Kidney (tissue), 14 donors: ENCODE results near the gene UBE3D. TPM values are rescaled to one million over a fixed set of nuclear protein-coding genes. Genes with fewer than 3 reads are reported as not detected.

Source experiments
- DNase-seq, 5 donors: peaks; one replicate each; pipeline ENCODE4 v3.0.0-alpha.2; 2013 to 2020
- FAIRE-seq: peaks from 2 replicates; lab custom pipeline; 2012; peaks lifted over from hg19 to GRCh38; lab: Jason Lieb, UNC
- H3K27ac ChIP-seq, 2 donors: one replicate each; pipeline ENCODE4 v1.7.0; 2013; ENCODE audit warnings: low read depth in 2 of 2, low read length in 2 of 2, inconsistent platforms in 1 of 2
- H3K27me3 ChIP-seq: one replicate; pipeline ENCODE4 v1.7.1; 2013; ENCODE audit warnings: low read length, inconsistent platforms; ENCODE audit not compliant: control insufficient read depth, insufficient read depth
- H3K36me3 ChIP-seq, 3 donors: one replicate each; pipeline versions ENCODE4 v1.7.0 to v1.7.1; 2013; ENCODE audit warnings: low read length in 3 of 3, control low read depth in 1 of 3, inconsistent platforms in 1 of 3; ENCODE audit not compliant: insufficient read depth in 3 of 3, control insufficient read depth in 2 of 3
- H3K4me1 ChIP-seq, 3 donors: one replicate each; pipeline versions ENCODE4 v1.7.0 to v1.7.1; 2013; ENCODE audit warnings: low read length in 3 of 3, inconsistent platforms in 1 of 3, low read depth in 1 of 3; ENCODE audit not compliant: control insufficient read depth in 2 of 3, insufficient read depth in 2 of 3
- H3K4me3 ChIP-seq, 3 donors: one replicate each; pipeline versions ENCODE4 v1.7.0 to v1.8.1; 2013; ENCODE audit warnings: low read length in 3 of 3, control low read depth in 1 of 3, inconsistent platforms in 1 of 3
- H3K9ac ChIP-seq, 3 donors: one replicate each; pipeline versions ENCODE4 v1.7.0 to v1.7.1; 2013; ENCODE audit warnings: low read length in 3 of 3, control low read depth in 1 of 3, inconsistent platforms in 1 of 3
- H3K9me3 ChIP-seq, 3 donors: one replicate each; pipeline versions ENCODE4 v1.7.0 to v1.7.1; 2013; ENCODE audit warnings: low read length in 3 of 3, control low read depth in 1 of 3, inconsistent platforms in 1 of 3; ENCODE audit not compliant: control insufficient read depth in 2 of 3, insufficient read depth in 1 of 3
- intact Hi-C: fragments of 100-400 bp; cut with DNase I; formaldehyde crosslinking; loops from one replicate; pipeline ENCODE4 v1.11.1; 2022
- polyA plus RNA-seq: library from polyadenylated mRNA; stranded (reverse); fragments of 350-450 nt; fragmentation: Illumina TruSeq; extraction: RNeasy Lipid Tissue Mini Kit (QIAGEN cat#74804); gene quantifications from one replicate; pipeline ENCODE4 v1.2.3, GENCODE V29; 2014; ENCODE audit warnings: low read depth, low replicate concordance; ENCODE audit not compliant: insufficient read depth
- total RNA-seq: library from RNA; stranded (reverse); fragmentation: NEBNext Ultra II Directional; extraction: Animal tissue kit (Norgen Biotek cat#: 25700); gene quantifications from one replicate; pipeline ENCODE4 v1.2.1, GENCODE V29; 2021
- TF ChIP-seq, protein P1 (sequence below): IDR thresholded peaks from 3 replicates; pipeline ENCODE4 v1.5.1; 2012; ENCODE audit warnings: mild to moderate bottlenecking, moderate library complexity, borderline replicate concordance; ENCODE audit not compliant: insufficient read depth; ENCODE audit errors: extremely low read depth
- donor health status: control.
- donor health status: control.
- donor health status: control.
- donor health status: control.
- donor health status: control.
- donor health status: DM: yes; HTN: yes; CAD: no.
- donor health status: Normal renal cell carcinoma (clear cell type).

Gene UBE3D
- total and polyA plus RNA-seq, 2 donors from 2014 or later, result 4.8 to 6.0 TPM

DNA sequence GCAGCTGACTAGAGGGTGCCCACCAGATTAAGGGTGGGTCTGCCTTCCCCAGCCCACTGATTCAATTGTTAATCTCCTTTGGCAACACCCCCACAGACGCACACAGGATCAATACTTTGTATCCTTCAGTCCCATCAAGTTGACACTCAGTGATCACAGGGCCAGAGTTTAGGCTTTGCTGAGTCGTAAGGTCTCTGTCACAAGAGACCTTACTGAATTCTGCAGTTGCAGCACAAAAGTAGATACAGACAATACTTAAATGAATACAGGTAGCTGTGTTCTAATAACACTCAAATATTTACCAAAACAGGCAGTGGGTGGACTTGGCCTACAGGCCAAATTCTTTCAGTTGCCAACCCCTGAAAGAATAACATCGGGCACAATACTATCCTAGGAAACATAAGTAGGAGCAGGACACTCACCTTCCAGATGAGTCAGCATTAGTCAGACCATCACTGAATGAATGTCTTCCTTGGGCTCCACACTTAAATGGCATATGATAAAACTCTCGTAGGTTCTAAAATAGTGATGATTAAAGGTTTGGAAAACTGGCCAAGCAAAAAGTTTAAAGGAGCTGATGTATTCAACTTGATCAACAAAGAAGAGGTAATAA is 190.0 kb downstream of the UBE3D start:
- Histone ChIP-seq H3K4me1 (peaks cover 0 to 4% (median 0%) of the 10 kb centered on the region in 3 donors), H3K27me3 (no peaks in the 10 kb centered on the region), H3K4me3 (no peak overlapping the region), H3K27ac (no peak overlapping the region), H3K36me3 (no peaks in the 10 kb centered on the region), H3K9ac (no peak overlapping the region), H3K9me3 (no peaks in the 10 kb centered on the region)
- TF ChIP-seq, protein P1, sequence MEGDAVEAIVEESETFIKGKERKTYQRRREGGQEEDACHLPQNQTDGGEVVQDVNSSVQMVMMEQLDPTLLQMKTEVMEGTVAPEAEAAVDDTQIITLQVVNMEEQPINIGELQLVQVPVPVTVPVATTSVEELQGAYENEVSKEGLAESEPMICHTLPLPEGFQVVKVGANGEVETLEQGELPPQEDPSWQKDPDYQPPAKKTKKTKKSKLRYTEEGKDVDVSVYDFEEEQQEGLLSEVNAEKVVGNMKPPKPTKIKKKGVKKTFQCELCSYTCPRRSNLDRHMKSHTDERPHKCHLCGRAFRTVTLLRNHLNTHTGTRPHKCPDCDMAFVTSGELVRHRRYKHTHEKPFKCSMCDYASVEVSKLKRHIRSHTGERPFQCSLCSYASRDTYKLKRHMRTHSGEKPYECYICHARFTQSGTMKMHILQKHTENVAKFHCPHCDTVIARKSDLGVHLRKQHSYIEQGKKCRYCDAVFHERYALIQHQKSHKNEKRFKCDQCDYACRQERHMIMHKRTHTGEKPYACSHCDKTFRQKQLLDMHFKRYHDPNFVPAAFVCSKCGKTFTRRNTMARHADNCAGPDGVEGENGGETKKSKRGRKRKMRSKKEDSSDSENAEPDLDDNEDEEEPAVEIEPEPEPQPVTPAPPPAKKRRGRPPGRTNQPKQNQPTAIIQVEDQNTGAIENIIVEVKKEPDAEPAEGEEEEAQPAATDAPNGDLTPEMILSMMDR, result no peak
- FAIRE-seq (no peak), DNase-seq (no peak)
- intact Hi-C loops, result no loop called here

DNA sequence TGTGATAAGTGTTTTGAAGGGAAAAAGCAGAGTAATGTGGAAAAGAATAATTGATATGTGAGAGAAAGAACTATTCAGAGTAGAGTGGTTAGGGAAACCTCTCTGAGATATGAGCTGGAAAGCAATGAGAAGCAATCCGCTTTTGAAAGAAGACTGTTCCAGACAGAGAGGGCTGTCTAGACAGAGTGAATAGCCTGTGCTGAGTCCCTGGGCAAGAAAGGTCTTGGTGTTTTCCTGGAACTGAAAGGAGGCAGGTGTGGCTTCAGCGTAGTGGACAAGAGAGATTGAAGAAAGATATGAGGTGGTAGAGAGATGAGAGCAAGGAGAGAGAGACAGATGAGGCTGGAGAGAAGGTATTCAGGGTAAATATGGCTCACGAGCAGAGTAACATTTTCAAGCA is 190.8 kb downstream of the UBE3D start:
- Histone ChIP-seq H3K9me3 (no peaks in the 10 kb centered on the region), H3K4me1 (peaks cover 0 to 4% (median 0%) of the 10 kb centered on the region in 3 donors), H3K27ac (no peak overlapping the region), H3K36me3 (no peaks in the 10 kb centered on the region), H3K9ac (no peak overlapping the region), H3K27me3 (no peaks in the 10 kb centered on the region), H3K4me3 (no peak overlapping the region)
- TF ChIP-seq, protein P1, result no peak
- FAIRE-seq (no peak), DNase-seq (no peak)
- intact Hi-C loops, result no loop called here

DNA sequence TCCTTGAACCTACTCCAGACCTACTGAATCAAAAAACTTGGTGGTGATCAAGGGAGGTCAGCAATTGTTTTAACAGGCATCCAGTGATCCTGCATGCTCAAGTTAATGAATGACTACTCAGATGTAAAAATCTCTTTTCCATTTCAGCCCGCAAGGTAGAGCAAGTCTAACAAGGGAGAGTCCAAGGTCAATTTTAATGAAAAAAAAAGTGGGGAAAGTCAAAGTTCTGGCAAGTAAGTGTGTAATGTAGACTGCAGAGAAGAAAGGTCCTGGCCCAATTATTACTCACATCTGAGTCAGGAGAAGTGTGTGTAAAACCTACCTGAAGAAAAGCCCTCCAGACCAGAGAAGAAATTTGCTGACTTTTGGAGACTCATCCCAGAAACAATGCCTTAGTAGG is 193.5 kb downstream of the UBE3D start:
- Histone ChIP-seq H3K4me1 (peaks cover 0 to 4% (median 0%) of the 10 kb centered on the region in 3 donors), H3K27me3 (no peaks in the 10 kb centered on the region), H3K27ac (no peak overlapping the region), H3K9me3 (no peaks in the 10 kb centered on the region), H3K4me3 (no peak overlapping the region), H3K36me3 (no peaks in the 10 kb centered on the region), H3K9ac (no peak overlapping the region)
- peak; percentile 89 for FAIRE-seq
- intact Hi-C loops, result no loop called here
- peak in 2 of 5 donors; percentile 33 to 46 for DNase-seq
- TF ChIP-seq, protein P1, result no peak
